ENCODE measurements around the gene DNAH11.

The DNAH11 gene

GRCh38 chr7:21916176-21916575 is 373.3 kb downstream of the DNAH11 start:
- H3K23ac ChIP-seq (ENCODE audit: low read length) = no peak overlapping the region
- no CpG with 5 or more reads among the region's 7 CpGs for WGBS (ENCODE audit: extremely low coverage, insufficient coverage, insufficient read length)
- H2BK12ac ChIP-seq (ENCODE audit: low read length) = no peak overlapping the region
- no peaks in the 10 kb centered on the region for H3K4me1 ChIP-seq (ENCODE audit: control insufficient read depth in 1 of 2, insufficient read depth in 2 of 2, low read length in 2 of 2)
- H3K27ac ChIP-seq (ENCODE audit: low read depth, low read length) = no peak overlapping the region
- no peak overlapping the region for H2BK120ac ChIP-seq (ENCODE audit: insufficient read depth, low read length, poor library complexity)
- no peaks in the 10 kb centered on the region for H3K36me3 ChIP-seq (ENCODE audit: control insufficient read depth in 1 of 2, insufficient read depth in 2 of 2, low read length in 2 of 2)
- H3K4ac ChIP-seq (ENCODE audit: low read depth, low read length) = no peak overlapping the region
- no peak overlapping the region for H3K4me2 ChIP-seq (ENCODE audit: low read length)
- H3K14ac ChIP-seq (ENCODE audit: low read length) = no peak overlapping the region
- H2AK5ac ChIP-seq (ENCODE audit: low read length) = no peak overlapping the region
- no peak overlapping the region for H2BK5ac ChIP-seq (ENCODE audit: low read depth, low read length, poor library complexity)
- H3K18ac ChIP-seq (ENCODE audit: low read length) = no peak overlapping the region
- H4K12ac ChIP-seq (ENCODE audit: low read depth, low read length) = no peak overlapping the region
- no peak overlapping the region for H3K9ac ChIP-seq (ENCODE audit: low read length)
- DNase-seq = no peak
- no peak overlapping the region for H2AFZ ChIP-seq (ENCODE audit: insufficient read depth, low read length, poor library complexity)
- no peak overlapping the region for H4K8ac ChIP-seq (ENCODE audit: low read depth, low read length)
- no peaks in the 10 kb centered on the region for H3K27me3 ChIP-seq (ENCODE audit: insufficient read depth, low read length)
- no peak overlapping the region for H3K4me3 ChIP-seq (ENCODE audit: low read depth, low read length)
- H4K91ac ChIP-seq (ENCODE audit: low read depth, low read length) = no peak overlapping the region
- H3K9me3 ChIP-seq (ENCODE audit: insufficient read depth, low read depth, low read length) = peaks cover 2% of the 10 kb centered on the region
- H3K79me2 ChIP-seq (ENCODE audit: control insufficient read depth, insufficient read depth, low read length, poor library complexity) = no peaks in the 10 kb centered on the region
- H3K79me1 ChIP-seq (ENCODE audit: low read length) = no peaks in the 10 kb centered on the region

GRCh38 chr7:21916629-21917028 is 373.8 kb downstream of the DNAH11 start:
- WGBS (ENCODE audit: extremely low coverage, insufficient coverage, insufficient read length) = no CpG with 5 or more reads among the region's 5 CpGs
- DNase-seq = no peak
- no peak overlapping the region for H3K23ac ChIP-seq (ENCODE audit: low read length)
- H3K9ac ChIP-seq (ENCODE audit: low read length) = no peak overlapping the region
- H3K14ac ChIP-seq (ENCODE audit: low read length) = no peak overlapping the region
- H3K4me3 ChIP-seq (ENCODE audit: low read depth, low read length) = no peak overlapping the region
- no peaks in the 10 kb centered on the region for H3K4me1 ChIP-seq (ENCODE audit: control insufficient read depth in 1 of 2, insufficient read depth in 2 of 2, low read length in 2 of 2)
- H3K27ac ChIP-seq (ENCODE audit: low read depth, low read length) = no peak overlapping the region
- no peak overlapping the region for H3K4ac ChIP-seq (ENCODE audit: low read depth, low read length)
- H2BK120ac ChIP-seq (ENCODE audit: insufficient read depth, low read length, poor library complexity) = no peak overlapping the region
- no peak overlapping the region for H4K8ac ChIP-seq (ENCODE audit: low read depth, low read length)
- H2BK5ac ChIP-seq (ENCODE audit: low read depth, low read length, poor library complexity) = no peak overlapping the region
- no peaks in the 10 kb centered on the region for H3K79me1 ChIP-seq (ENCODE audit: low read length)
- no peak overlapping the region for H4K12ac ChIP-seq (ENCODE audit: low read depth, low read length)
- no peak overlapping the region for H2AFZ ChIP-seq (ENCODE audit: insufficient read depth, low read length, poor library complexity)
- H3K4me2 ChIP-seq (ENCODE audit: low read length) = no peak overlapping the region
- H3K9me3 ChIP-seq (ENCODE audit: insufficient read depth, low read depth, low read length) = peaks cover 2% of the 10 kb centered on the region
- H3K27me3 ChIP-seq (ENCODE audit: insufficient read depth, low read length) = no peaks in the 10 kb centered on the region
- H3K36me3 ChIP-seq (ENCODE audit: control insufficient read depth in 1 of 2, insufficient read depth in 2 of 2, low read length in 2 of 2) = no peaks in the 10 kb centered on the region
- H3K18ac ChIP-seq (ENCODE audit: low read length) = no peak overlapping the region
- no peak overlapping the region for H2AK5ac ChIP-seq (ENCODE audit: low read length)
- no peak overlapping the region for H2BK12ac ChIP-seq (ENCODE audit: low read length)
- H3K79me2 ChIP-seq (ENCODE audit: control insufficient read depth, insufficient read depth, low read length, poor library complexity) = no peaks in the 10 kb centered on the region
- no peak overlapping the region for H4K91ac ChIP-seq (ENCODE audit: low read depth, low read length)

DNA sequence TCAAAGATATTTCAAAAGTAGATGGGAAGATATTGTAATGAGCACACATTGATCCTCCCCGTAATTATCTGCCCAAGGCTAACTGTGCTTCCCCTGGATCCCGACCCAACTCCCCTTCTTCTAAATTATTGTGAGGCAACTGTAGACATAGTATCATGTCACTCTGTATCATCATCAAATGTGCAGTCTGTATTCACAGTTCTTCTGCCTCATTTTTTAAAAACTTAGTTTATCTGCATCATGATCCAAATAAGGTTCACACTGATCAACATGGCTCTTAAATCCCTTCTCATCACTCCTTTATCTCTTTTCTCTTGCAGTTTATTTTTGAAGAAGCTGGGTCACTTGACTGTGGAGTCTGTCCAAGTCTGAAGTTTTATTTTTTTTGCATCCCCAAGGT is 375.4 kb downstream of the DNAH11 start:
- Histone ChIP-seq H3K36me3 (ENCODE audit: control insufficient read depth in 1 of 2, insufficient read depth in 2 of 2, low read length in 2 of 2) (no peaks in the 10 kb centered on the region), H2AK5ac (ENCODE audit: low read length) (no peak overlapping the region), H3K27ac (ENCODE audit: low read depth, low read length) (no peak overlapping the region), H3K27me3 (ENCODE audit: insufficient read depth, low read length) (no peaks in the 10 kb centered on the region), H4K91ac (ENCODE audit: low read depth, low read length) (no peak overlapping the region), H2BK12ac (ENCODE audit: low read length) (no peak overlapping the region), H3K79me1 (ENCODE audit: low read length) (no peaks in the 10 kb centered on the region), H3K23ac (ENCODE audit: low read length) (no peak overlapping the region), H3K9me3 (ENCODE audit: insufficient read depth, low read depth, low read length) (peaks cover 2% of the 10 kb centered on the region), H4K12ac (ENCODE audit: low read depth, low read length) (no peak overlapping the region), H4K8ac (ENCODE audit: low read depth, low read length) (no peak overlapping the region), H2BK5ac (ENCODE audit: low read depth, low read length, poor library complexity) (no peak overlapping the region), H3K4me2 (ENCODE audit: low read length) (no peak overlapping the region), H3K79me2 (ENCODE audit: control insufficient read depth, insufficient read depth, low read length, poor library complexity) (no peaks in the 10 kb centered on the region), H3K9ac (ENCODE audit: low read length) (no peak overlapping the region), H3K18ac (ENCODE audit: low read length) (no peak overlapping the region), H2AFZ (ENCODE audit: insufficient read depth, low read length, poor library complexity) (no peak overlapping the region), H3K4me3 (ENCODE audit: low read depth, low read length) (no peak overlapping the region), H3K4me1 (ENCODE audit: control insufficient read depth in 1 of 2, insufficient read depth in 2 of 2, low read length in 2 of 2) (no peaks in the 10 kb centered on the region), H2BK120ac (ENCODE audit: insufficient read depth, low read length, poor library complexity) (no peak overlapping the region), H3K4ac (ENCODE audit: low read depth, low read length) (no peak overlapping the region), H3K14ac (ENCODE audit: low read length) (no peak overlapping the region)
- no peak for DNase-seq
- WGBS (ENCODE audit: extremely low coverage, insufficient coverage, insufficient read length) = no CpG with 5 or more reads among the region's 2 CpGs

- Histone ChIP-seq H2BK12ac (ENCODE audit: low read length) (no peak overlapping the region), H3K4ac (ENCODE audit: low read depth, low read length) (no peak overlapping the region), H2BK120ac (ENCODE audit: insufficient read depth, low read length, poor library complexity) (no peak overlapping the region), H2BK5ac (ENCODE audit: low read depth, low read length, poor library complexity) (no peak overlapping the region), H3K79me1 (ENCODE audit: low read length) (no peaks in the 10 kb centered on the region), H3K27ac (ENCODE audit: low read depth, low read length) (no peak overlapping the region), H4K12ac (ENCODE audit: low read depth, low read length) (no peak overlapping the region), H3K4me3 (ENCODE audit: low read depth, low read length) (no peak overlapping the region), H3K18ac (ENCODE audit: low read length) (no peak overlapping the region), H2AFZ (ENCODE audit: insufficient read depth, low read length, poor library complexity) (no peak overlapping the region), H3K9me3 (ENCODE audit: insufficient read depth, low read depth, low read length) (no peaks in the 10 kb centered on the region), H3K36me3 (ENCODE audit: control insufficient read depth in 1 of 2, insufficient read depth in 2 of 2, low read length in 2 of 2) (no peaks in the 10 kb centered on the region), H3K4me2 (ENCODE audit: low read length) (no peak overlapping the region), H3K4me1 (ENCODE audit: control insufficient read depth in 1 of 2, insufficient read depth in 2 of 2, low read length in 2 of 2) (no peaks in the 10 kb centered on the region), H4K91ac (ENCODE audit: low read depth, low read length) (no peak overlapping the region), H3K27me3 (ENCODE audit: insufficient read depth, low read length) (no peaks in the 10 kb centered on the region), H3K9ac (ENCODE audit: low read length) (no peak overlapping the region), H4K8ac (ENCODE audit: low read depth, low read length) (no peak overlapping the region), H3K79me2 (ENCODE audit: control insufficient read depth, insufficient read depth, low read length, poor library complexity) (no peaks in the 10 kb centered on the region), H3K23ac (ENCODE audit: low read length) (no peak overlapping the region), H2AK5ac (ENCODE audit: low read length) (no peak overlapping the region), H3K14ac (ENCODE audit: low read length) (no peak overlapping the region)
- no CpG with 5 or more reads among the region's 3 CpGs for WGBS (ENCODE audit: extremely low coverage, insufficient coverage, insufficient read length)
- no peak for DNase-seq
These were observed 378.1 kb downstream of the DNAH11 start for GRCh38 chr7:21920936-21921335.

Data from trophoblast cell (in vitro differentiated cells and primary cell).